ENCODE measurements around the gene TCAF2. TPM values are rescaled to one million over a fixed set of nuclear protein-coding genes. Genes with fewer than 3 reads are reported as not detected.
"Not testable (repeated sequence)": the region's sequence is repeated elsewhere in the genome, so short reads cannot be mapped to it uniquely, and the experiment has no call there.

Gene TCAF2
- 1.7 and 6.7 TPM in 2 replicates for total RNA-seq
- 2.6 TPM for polyA plus RNA-seq (2012)

DNA sequence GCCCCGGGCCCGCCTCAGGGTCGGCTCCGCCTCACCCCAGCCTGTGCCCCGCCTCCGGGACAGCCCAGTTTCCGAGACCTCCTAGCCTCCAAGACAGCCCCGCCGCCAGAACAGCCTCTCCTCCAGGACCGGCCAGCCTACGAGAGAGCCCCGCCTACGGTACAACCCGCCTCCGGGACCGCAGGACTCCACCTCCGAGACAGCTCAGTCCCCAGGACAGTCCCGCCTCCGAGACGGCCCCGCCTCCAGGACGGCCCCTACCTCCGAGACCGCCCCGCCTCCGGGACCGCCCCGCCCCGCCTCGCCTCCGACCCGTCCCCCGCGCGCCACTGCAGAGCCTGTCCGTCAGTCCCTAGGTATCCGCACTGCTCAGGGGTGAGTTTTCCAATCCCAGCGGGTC is at the start of gene TCAF2:
Gene TCAF2 (plus strand): TSS at position 329 of the 400 bp plus-strand sequence.
- not testable (repeated sequence) for DNase-seq (ENCODE audit: low read depth)

DNA sequence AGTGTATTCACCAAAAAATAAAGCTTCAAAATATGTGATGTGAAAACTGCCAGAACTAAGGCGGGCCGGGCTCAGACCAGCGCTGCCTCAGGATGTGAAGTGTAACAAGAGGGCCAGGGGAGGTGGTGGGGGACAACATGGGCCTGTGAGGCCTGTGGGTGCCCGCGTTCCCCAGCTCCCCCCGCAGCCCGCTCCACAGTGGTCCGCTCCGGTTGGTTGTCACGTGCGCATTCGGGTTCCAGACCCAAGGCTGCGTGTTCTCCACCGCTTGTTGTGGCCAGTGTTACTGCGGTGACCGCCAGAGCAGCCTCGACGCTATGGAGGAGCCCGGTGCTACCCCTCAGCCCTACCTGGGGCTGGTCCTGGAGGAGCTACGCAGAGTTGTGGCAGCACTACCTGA is 49.3 kb upstream of the TCAF2 start, which contains the start of gene CTAGE15:
Gene CTAGE15 (plus strand): TSS at position 301 of the 400 bp plus-strand sequence. CDS start 17 bp downstream, at position 318.
- DNase-seq (ENCODE audit: low read depth), result not testable (repeated sequence)

DNA sequence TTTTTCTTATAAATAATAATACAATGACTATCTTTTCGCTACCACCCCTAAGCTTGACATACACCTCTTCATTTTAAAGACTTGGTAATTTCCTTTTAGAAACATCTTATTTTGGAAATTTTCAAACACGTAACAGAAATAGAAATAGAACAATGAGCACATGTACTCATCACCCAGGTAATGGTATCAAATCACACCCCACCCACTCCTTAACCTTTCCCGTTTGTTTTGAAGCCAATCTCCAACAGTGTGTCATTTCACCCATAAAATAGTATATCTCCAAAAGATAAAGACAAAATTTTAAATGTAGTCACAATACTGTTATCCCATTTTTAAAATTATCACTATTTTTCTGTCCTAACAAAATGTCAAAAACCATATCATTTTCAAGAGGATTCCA is 32.6 kb upstream of the TCAF2 start:
- DNase-seq (ENCODE audit: low read depth), result not testable (repeated sequence)

GRCh38 chr7:143589897-143590296 is 30.9 kb upstream of the TCAF2 start:
- not testable (repeated sequence) for DNase-seq (ENCODE audit: low read depth)

DNA sequence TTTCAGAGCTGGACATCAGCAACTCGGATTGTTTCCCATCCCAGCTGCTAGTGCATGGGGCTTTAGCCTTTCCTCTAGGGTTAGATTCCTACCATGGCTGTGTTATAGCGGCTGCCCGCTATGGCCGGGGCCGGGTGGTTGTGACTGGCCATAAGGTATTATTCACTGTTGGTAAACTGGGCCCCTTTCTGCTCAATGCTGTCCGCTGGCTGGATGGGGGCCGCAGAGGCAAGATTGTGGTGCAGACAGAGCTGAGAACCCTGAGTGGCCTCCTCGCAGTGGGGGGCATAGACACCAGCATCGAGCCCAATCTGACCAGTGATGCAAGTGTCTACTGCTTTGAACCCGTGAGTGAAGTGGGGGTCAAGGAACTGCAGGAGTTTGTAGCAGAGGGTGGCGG is 22.7 kb upstream of the TCAF2 start:
- not testable (repeated sequence) for DNase-seq (ENCODE audit: low read depth)

GRCh38 chr7:143603549-143603948 is 17.2 kb upstream of the TCAF2 start:
- DNase-seq (ENCODE audit: low read depth), result not testable (repeated sequence)

GRCh38 chr7:143606088-143606487 is 14.7 kb upstream of the TCAF2 start:
- DNase-seq (ENCODE audit: low read depth), result not testable (repeated sequence)

DNA sequence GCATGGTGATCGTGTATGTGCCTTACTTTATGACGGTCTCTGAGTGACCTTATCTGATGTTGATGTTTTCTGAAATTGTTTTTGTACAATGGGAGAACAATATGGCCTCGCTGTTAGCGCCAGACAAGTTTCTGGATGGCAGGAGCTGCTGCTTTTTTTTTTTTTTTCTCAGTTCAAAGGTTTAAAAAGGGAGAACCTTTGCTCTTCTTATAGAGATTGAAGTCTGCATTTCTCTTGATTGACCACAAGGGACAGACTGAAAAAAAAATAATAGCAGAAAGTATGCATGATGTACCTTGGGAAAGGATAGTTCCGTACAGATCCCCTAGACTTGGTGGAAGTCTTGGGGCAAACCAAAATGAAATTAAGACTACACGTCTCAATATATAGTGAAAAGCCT is 5.2 kb upstream of the TCAF2 start:
- DNase-seq (ENCODE audit: low read depth), result peak; percentile 0

DNA sequence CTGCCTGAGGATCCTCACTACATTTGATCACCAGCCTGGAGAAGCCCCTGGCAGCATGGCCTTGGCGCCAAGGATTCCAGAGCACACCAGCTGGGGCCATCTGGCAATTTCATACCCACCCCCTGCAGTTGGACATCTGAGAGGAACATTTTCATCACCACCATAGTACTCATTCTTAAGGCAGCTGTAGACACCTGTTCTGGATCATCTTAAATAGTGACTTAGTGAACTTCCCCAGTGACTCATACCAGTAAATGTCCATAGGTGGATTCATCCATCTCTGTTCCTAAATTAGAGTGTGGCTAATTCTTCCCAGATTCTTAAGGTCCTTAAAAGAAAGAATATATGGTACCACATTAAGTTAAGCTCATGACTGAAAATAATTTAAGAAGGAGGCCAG is 3.6 kb upstream of the TCAF2 start:
- DNase-seq (ENCODE audit: low read depth), result not testable (repeated sequence)

DNA sequence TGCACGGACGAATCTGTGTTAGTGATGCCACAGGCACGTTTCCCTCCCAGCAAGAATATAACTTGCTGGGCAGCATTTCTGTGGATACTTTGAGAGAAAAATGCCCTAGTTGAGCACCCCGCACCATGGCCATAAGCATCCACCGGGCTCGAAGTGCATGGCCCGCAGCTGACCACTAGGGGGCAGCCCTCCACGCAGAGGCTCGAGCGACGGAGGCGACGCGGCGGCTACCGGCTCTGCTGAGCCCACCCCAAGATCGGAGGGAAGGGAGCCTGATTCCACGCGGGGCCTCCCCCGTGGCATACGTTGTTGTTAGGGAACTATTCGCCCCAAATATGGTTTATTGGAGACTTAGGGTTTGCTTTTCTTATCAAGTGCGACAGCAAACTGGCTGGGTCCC is 716 bp upstream of the TCAF2 start:
- not testable (repeated sequence) for DNase-seq (ENCODE audit: low read depth)

GRCh38 chr7:143621175-143621574 is 401 bp downstream of the TCAF2 start:
- not testable (repeated sequence) for DNase-seq (ENCODE audit: low read depth)

- DNase-seq (ENCODE audit: low read depth), result not testable (repeated sequence)
These were observed 1.4 kb downstream of the TCAF2 start for GRCh38 chr7:143622130-143622529.

- DNase-seq (ENCODE audit: low read depth), result not testable (repeated sequence)
These were observed 9.9 kb downstream of the TCAF2 start for GRCh38 chr7:143630653-143631052.

DNA sequence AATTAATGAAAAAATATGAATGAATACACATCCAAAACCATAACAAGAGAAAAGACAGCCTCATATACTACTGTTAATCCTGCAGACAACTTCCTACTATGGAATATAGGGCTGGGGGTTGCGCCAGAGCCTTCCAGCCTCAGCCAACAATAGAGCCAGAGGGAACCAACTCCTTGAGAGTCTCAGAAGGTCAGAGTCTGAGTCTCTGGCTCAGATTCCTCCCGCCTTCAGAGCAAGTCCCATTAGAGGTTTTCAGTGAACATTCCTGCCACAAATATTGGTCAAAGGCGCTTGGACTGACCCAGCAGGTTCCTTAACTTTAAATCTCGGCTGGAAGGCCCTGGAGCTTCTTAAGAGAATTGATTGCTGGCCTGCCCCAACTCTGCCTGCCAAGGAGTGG is 11.7 kb downstream of the TCAF2 start:
- not testable (repeated sequence) for DNase-seq (ENCODE audit: low read depth)

GRCh38 chr7:143633013-143633618 is 12.3 kb downstream of the TCAF2 start:
- not testable (repeated sequence) for DNase-seq (ENCODE audit: low read depth)

GRCh38 chr7:143635364-143636240 is 14.8 kb downstream of the TCAF2 start:
- DNase-seq (ENCODE audit: low read depth), result not testable (repeated sequence)

DNA sequence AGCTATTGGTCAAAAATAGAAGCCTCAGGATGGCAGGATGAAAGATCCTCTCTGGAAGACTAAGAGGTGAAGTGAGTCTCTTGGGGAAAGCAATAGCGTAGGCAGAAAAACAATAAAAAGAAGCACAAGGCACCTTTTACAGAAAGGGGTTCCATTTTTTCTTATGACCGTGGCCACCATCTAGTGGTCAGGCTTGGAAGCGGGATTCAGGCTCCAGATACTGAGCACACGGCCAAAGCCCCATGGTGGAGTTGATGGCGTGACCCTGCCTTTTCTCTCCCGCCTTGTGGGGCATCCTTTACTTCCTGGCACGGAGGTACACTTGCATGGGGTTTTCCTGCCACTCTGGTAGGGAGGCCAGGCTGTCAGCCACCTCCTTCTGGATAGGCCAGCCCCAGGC is 18.6 kb downstream of the TCAF2 start:
- DNase-seq (ENCODE audit: low read depth), result not testable (repeated sequence)

- not testable (repeated sequence) for DNase-seq (ENCODE audit: low read depth)
These were observed 19.9 kb downstream of the TCAF2 start for GRCh38 chr7:143640528-143641189.

- not testable (repeated sequence) for DNase-seq (ENCODE audit: low read depth)
These were observed 25.8 kb downstream of the TCAF2 start for GRCh38 chr7:143646598-143646997.

DNA sequence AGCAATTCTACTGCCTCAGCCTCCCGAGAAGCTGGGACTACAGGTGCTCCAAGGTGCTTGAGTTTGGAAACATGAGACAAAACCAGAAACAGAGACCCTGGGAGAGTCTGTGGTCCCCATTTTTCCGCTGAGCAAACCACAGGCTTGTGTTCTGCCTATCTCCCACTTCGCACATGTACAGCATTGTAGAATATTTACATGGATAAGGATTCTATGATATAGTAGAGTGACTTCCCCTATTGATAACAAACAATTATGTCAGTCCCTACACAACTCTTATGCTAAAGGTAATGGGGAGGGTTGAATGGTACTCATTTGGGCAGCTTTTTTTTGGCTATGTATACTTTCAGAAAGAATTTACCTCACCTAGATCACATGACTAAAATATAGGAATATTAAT is 29.1 kb downstream of the TCAF2 start:
- DNase-seq (ENCODE audit: low read depth), result not testable (repeated sequence)

- DNase-seq (ENCODE audit: low read depth), result not testable (repeated sequence)
These were observed 29.7 kb downstream of the TCAF2 start for GRCh38 chr7:143650447-143650846.
